HCT116 (cell line): ENCODE results near the gene PDSS2.
"Not testable (repeated sequence)": the region's sequence is repeated elsewhere in the genome, so short reads cannot be mapped to it uniquely, and the experiment has no call there.

Experiments used
- EZH2phosphoT487 ChIP-seq: fragments of 200-600 bp; IDR thresholded peaks from 2 replicates; pipeline ENCODE4 v1.6.1; 2018; ENCODE audit warnings: antibody characterized with exemption, borderline replicate concordance
- POLR2A ChIP-seq: IDR thresholded peaks from 2 replicates; pipeline ENCODE4 v1.7.0; 2011; ENCODE audit warnings: borderline replicate concordance; ENCODE audit not compliant: insufficient read depth, insufficient read length; ENCODE audit errors: extremely low read depth
- SIN3A ChIP-seq: IDR thresholded peaks from 2 replicates; pipeline ENCODE4 v1.6.1; 2012; ENCODE audit warnings: low read depth
- TF ChIP-seq, protein P1 (sequence below): IDR thresholded peaks from 2 replicates; pipeline ENCODE4 v1.6.1; 2012
- TF ChIP-seq, protein P2 (sequence below), 3 experiments: fragments of 200-600 bp in 1 of 3; sonication (generic) in 1 of 3; IDR thresholded peaks in 2 of 3; conservative IDR thresholded peaks in 1 of 3; 2 replicates each; pipeline ENCODE4 v1.5.1; 2012 to 2017; ENCODE audit warnings: low read depth in 2 of 3, low read length in 2 of 3, antibody characterized with exemption in 1 of 3, borderline replicate concordance in 1 of 3, control low read depth in 1 of 3, mild to moderate bottlenecking in 1 of 3, mixed read lengths in 1 of 3, mixed run types in 1 of 3, moderate library complexity in 1 of 3; ENCODE audit not compliant: insufficient read depth in 1 of 3

DNA sequence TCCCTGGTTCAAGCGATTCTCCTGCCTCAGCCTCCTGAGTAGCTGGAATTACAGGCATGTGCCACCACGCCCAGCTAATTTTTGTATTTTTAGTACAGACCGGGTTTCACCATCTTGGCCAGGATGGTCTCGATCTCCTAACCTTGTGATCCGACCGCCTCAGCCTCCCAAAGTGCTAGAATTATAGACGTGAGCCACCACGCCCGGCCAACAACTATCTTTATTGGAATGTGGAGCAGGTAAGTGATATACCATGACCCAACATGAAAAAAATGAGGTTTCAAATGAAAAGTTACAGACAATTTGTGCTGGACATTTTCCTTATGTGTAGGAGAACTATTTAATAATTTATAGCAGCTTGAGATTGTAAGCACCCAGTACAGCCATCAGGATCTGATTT is 340.8 kb downstream of the PDSS2 start:
- TF ChIP-seq SIN3A, POLR2A, EZH2phosphoT487: not testable (repeated sequence)
- TF ChIP-seq, protein P1, sequence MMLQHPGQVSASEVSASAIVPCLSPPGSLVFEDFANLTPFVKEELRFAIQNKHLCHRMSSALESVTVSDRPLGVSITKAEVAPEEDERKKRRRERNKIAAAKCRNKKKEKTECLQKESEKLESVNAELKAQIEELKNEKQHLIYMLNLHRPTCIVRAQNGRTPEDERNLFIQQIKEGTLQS, result not testable (repeated sequence)
- TF ChIP-seq, protein P2, sequence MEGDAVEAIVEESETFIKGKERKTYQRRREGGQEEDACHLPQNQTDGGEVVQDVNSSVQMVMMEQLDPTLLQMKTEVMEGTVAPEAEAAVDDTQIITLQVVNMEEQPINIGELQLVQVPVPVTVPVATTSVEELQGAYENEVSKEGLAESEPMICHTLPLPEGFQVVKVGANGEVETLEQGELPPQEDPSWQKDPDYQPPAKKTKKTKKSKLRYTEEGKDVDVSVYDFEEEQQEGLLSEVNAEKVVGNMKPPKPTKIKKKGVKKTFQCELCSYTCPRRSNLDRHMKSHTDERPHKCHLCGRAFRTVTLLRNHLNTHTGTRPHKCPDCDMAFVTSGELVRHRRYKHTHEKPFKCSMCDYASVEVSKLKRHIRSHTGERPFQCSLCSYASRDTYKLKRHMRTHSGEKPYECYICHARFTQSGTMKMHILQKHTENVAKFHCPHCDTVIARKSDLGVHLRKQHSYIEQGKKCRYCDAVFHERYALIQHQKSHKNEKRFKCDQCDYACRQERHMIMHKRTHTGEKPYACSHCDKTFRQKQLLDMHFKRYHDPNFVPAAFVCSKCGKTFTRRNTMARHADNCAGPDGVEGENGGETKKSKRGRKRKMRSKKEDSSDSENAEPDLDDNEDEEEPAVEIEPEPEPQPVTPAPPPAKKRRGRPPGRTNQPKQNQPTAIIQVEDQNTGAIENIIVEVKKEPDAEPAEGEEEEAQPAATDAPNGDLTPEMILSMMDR (IDR thresholded peaks at IDR 0.05 in 2 of 3, conservative IDR thresholded peaks at IDR 0.05 in 1 of 3; ENCODE audit: borderline replicate concordance in 1 of 3, insufficient read depth in 1 of 3, low read depth in 2 of 3, low read length in 2 of 3), result not testable (repeated sequence)
